Measurements from ENCODE around the gene WBP11. TPM values are rescaled to one million over a fixed set of nuclear protein-coding genes. Genes with fewer than 3 reads are reported as not detected.
A peak's percentile ranks its signal among the peaks of the same experiment; 100 is the strongest.

Gene WBP11
- total RNA-seq (2021) (98.4 to 111 TPM (median 102 TPM) in 3 replicates), Bru-seq, nascent RNA (percentile 96 among the genes with signal in this experiment)
- long read RNA-seq, experiment 1, full-length matches to known transcripts: 752 of 818 reads
- long read RNA-seq, experiment 1, partial matches to known transcripts: 39 of 818 reads
- long read RNA-seq, experiment 1, other reads (novel, unspliced or antisense): 27 of 818 reads
- long read RNA-seq, experiment 2, full-length matches to known transcripts: 41 of 169 reads
- long read RNA-seq, experiment 2, partial matches to known transcripts: 61 of 169 reads
- long read RNA-seq, experiment 2, other reads (novel, unspliced or antisense): 67 of 169 reads
- long read RNA-seq, experiment 3, full-length matches to known transcripts: 222 of 259 reads
- long read RNA-seq, experiment 3, partial matches to known transcripts: 21 of 259 reads
- long read RNA-seq, experiment 3, other reads (novel, unspliced or antisense): 16 of 259 reads

GRCh38 chr12:14803011-14803829, at the start of gene WBP11, which contains the start of gene C12orf60:
WBP11 (minus strand) TSS chr12:14803478; CDS start chr12:14801383, 2,095 bp downstream.
C12orf60 (plus strand) TSS chr12:14803670; CDS start chr12:14822936, 19,266 bp downstream.
- POLR2A ChIA-PET: interaction anchor here (0.5 to 3.0 kb wide), 10 partner anchors 8 to 785 kb away, joined by 3 to 23 read pairs (median 4); partner anchors contain the start of gene RERG
- Mint-ChIP-seq H3K9me3 (no peaks in the 10 kb centered on the region), H3K27ac (no peak within 1 kb of the TSS; the same call in 1 of the 2 replicates), H3K36me3 (peaks cover 18% of the 10 kb centered on the region), H3K4me1 (peaks cover 17% of the 10 kb centered on the region), H3K4me3 (no peak within 1 kb of the TSS), H3K27me3 (ENCODE audit: low read depth) (no peaks in the 10 kb centered on the region)
- CTCF ChIA-PET: interaction anchor here (0.5 to 1.6 kb wide), 13 partner anchors 21 to 1096 kb away, joined by 3 to 8 read pairs (median 3); a partner anchor contains a TSS
- DNase-seq (ENCODE audit: low spot score) (peak; percentile 87), ATAC-seq (peak; percentile 99)
- 0 out of 2 replicates have a peak, but pooled peaks have one; percentile 7 for TF ChIP-seq TEAD4 (CRISPR knock-in tag; IDR thresholded peaks at IDR 0.05)
- TF ChIP-seq NR2C2 (CRISPR knock-in tag; IDR thresholded peaks at IDR 0.05): no peak
- no peak for TF ChIP-seq ZNF532 (CRISPR knock-in tag; IDR thresholded peaks at IDR 0.05; ENCODE audit: borderline replicate concordance)
- peak; percentile 78 for TF ChIP-seq ETV6 (CRISPR knock-in tag; IDR thresholded peaks at IDR 0.05)
- no peak for TF ChIP-seq RORB (CRISPR knock-in tag; IDR thresholded peaks at IDR 0.05)
- TF ChIP-seq ERG (CRISPR knock-in tag; IDR thresholded peaks at IDR 0.05): no peak
- 0 out of 2 replicates have a peak, but pooled peaks have one; percentile 20 for TF ChIP-seq SP1 (CRISPR knock-in tag; conservative IDR thresholded peaks at IDR 0.05)
- TF ChIP-seq PREB (CRISPR knock-in tag; IDR thresholded peaks at IDR 0.05; ENCODE audit: borderline replicate concordance): 0 out of 2 replicates have a peak, but pooled peaks have one; percentile 30
- TF ChIP-seq GABPB1 (CRISPR knock-in tag; IDR thresholded peaks at IDR 0.05): peak; percentile 59
- no peak; the same call in 1 of the 2 replicates for TF ChIP-seq TEAD1 (CRISPR knock-in tag; IDR thresholded peaks at IDR 0.05)
- peak; percentile 67; the same call in 1 of the 2 replicates for TF ChIP-seq JUN (CRISPR knock-in tag; IDR thresholded peaks at IDR 0.05)
- no peak for TF ChIP-seq TCF7 (CRISPR knock-in tag; IDR thresholded peaks at IDR 0.05; ENCODE audit: low read depth)
- no peak for TF ChIP-seq MXD4 (CRISPR knock-in tag; IDR thresholded peaks at IDR 0.05; ENCODE audit: borderline replicate concordance)
- TF ChIP-seq AR (CRISPR knock-in tag; IDR thresholded peaks at IDR 0.05): no peak
- TF ChIP-seq AFF4 (CRISPR knock-in tag; IDR thresholded peaks at IDR 0.05; ENCODE audit: borderline replicate concordance): no peak
- TF ChIP-seq JAZF1 (CRISPR knock-in tag; IDR thresholded peaks at IDR 0.05): no peak
- peak; percentile 62 for TF ChIP-seq MAX (CRISPR knock-in tag; IDR thresholded peaks at IDR 0.05)
- TF ChIP-seq OVOL2 (CRISPR knock-in tag; IDR thresholded peaks at IDR 0.05; ENCODE audit: borderline replicate concordance): no peak
- no peak for TF ChIP-seq ZNF416 (CRISPR knock-in tag; IDR thresholded peaks at IDR 0.05)
- no peak for TF ChIP-seq SOX15 (CRISPR knock-in tag; IDR thresholded peaks at IDR 0.05)
- TF ChIP-seq ZNF232 (CRISPR knock-in tag; IDR thresholded peaks at IDR 0.05): 0 out of 2 replicates have a peak, but pooled peaks have one; percentile 53
- TF ChIP-seq ELF4 (CRISPR knock-in tag; IDR thresholded peaks at IDR 0.05; ENCODE audit: low read depth): no peak
